Chondrocyte (in vitro differentiated cells): ENCODE data around the gene PPP2R5B. TPM values are rescaled to one million over a fixed set of nuclear protein-coding genes. Genes with fewer than 3 reads are reported as not detected.
A peak's percentile ranks its signal among the peaks of the same experiment; 100 is the strongest.

Source experiments
- DNase-seq: peaks from one replicate; pipeline ENCODE4 v3.0.0; 2021; ENCODE audit warnings: mixed read lengths, low spot score
- H3K27ac Mint-ChIP-seq: one replicate; pipeline ENCODE4 v1.8.0; 2021; ENCODE audit warnings: mild to moderate bottlenecking, moderate library complexity, mixed read lengths; ENCODE audit not compliant: unreplicated experiment
- H3K27me3 Mint-ChIP-seq: 2 replicates; pipeline ENCODE4 v1.8.0; 2021; ENCODE audit warnings: low read depth, mixed read lengths
- H3K36me3 Mint-ChIP-seq: 2 replicates; pipeline ENCODE4 v1.8.0; 2021; ENCODE audit warnings: low read depth, mixed read lengths
- H3K4me1 Mint-ChIP-seq: 2 replicates; pipeline ENCODE4 v1.8.0; 2021; ENCODE audit warnings: low read depth, mild to moderate bottlenecking, mixed read lengths
- H3K4me3 Mint-ChIP-seq: one replicate; pipeline ENCODE4 v1.8.0; 2021; ENCODE audit warnings: mild to moderate bottlenecking, moderate library complexity, mixed read lengths; ENCODE audit not compliant: unreplicated experiment
- H3K9me3 Mint-ChIP-seq: 2 replicates; pipeline ENCODE4 v1.8.0; 2021; ENCODE audit warnings: low read depth, mixed read lengths
- total RNA-seq: library from RNA; stranded (reverse); gene quantifications from 3 replicates; pipeline ENCODE4 v1.2.1, GENCODE V29; 2021
- TF ChIP-seq, protein P1 (sequence below): fragments of 200-600 bp; sonication (generic); IDR thresholded peaks from 2 replicates; pipeline ENCODE4 v1.5.0; 2021; ENCODE audit warnings: antibody characterized with exemption, mild to moderate bottlenecking, moderate library complexity

PPP2R5B gene
- total RNA-seq, 1 donor from 2014 or later, result 33.2 TPM

- TF ChIP-seq, protein P1, sequence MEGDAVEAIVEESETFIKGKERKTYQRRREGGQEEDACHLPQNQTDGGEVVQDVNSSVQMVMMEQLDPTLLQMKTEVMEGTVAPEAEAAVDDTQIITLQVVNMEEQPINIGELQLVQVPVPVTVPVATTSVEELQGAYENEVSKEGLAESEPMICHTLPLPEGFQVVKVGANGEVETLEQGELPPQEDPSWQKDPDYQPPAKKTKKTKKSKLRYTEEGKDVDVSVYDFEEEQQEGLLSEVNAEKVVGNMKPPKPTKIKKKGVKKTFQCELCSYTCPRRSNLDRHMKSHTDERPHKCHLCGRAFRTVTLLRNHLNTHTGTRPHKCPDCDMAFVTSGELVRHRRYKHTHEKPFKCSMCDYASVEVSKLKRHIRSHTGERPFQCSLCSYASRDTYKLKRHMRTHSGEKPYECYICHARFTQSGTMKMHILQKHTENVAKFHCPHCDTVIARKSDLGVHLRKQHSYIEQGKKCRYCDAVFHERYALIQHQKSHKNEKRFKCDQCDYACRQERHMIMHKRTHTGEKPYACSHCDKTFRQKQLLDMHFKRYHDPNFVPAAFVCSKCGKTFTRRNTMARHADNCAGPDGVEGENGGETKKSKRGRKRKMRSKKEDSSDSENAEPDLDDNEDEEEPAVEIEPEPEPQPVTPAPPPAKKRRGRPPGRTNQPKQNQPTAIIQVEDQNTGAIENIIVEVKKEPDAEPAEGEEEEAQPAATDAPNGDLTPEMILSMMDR, result no peak
- Mint-ChIP-seq H3K4me3 (no peak overlapping the region), H3K36me3 (peaks cover 7% of the 10 kb centered on the region), H3K27ac (no peak overlapping the region), H3K4me1 (no peaks in the 10 kb centered on the region), H3K27me3 (no peaks in the 10 kb centered on the region), H3K9me3 (no peaks in the 10 kb centered on the region)
- DNase-seq, result peak; percentile 91
Measured at GRCh38 chr11:64893194-64894069, 31.1 kb upstream of the PPP2R5B start.

DNA sequence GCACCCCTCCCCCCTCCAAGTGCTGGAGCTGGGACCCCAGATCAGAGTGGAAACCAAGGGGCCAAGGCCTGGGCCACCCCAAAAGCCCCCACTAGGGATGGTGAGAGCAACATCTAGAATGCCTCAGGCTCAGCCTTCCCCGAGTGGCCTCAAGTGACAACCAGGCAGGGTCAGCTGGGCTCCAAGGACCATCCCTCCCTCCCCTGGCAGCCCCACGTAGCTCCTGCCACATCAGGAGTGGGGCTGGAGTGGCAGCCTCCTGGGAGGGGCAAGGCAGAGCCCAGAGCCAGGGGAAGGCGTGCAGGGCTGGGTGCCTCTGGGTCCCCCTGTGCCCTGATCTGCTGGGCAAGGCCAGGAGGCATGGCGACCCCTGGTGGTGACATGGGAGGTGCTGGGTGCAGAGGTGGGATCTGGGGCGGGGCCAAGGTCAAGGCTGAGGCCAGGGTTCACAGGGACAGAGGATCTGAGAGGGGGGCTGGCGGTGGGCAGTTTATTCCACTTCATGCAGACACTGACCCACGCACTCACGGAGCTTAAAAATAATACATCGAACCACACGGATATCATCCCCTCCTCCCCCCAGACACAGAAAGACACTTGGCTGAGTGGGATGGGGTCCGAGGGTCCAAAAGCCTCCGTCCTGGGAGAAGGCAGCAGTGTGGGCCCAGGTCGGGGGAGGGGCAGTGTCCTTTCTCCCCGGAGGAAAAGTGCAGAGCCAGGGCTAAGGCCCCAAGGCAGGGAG lies 30.2 kb upstream of the PPP2R5B start:
- Mint-ChIP-seq H3K27ac (no peak overlapping the region), H3K27me3 (no peaks in the 10 kb centered on the region), H3K4me1 (no peaks in the 10 kb centered on the region), H3K36me3 (peaks cover 10% of the 10 kb centered on the region), H3K9me3 (no peaks in the 10 kb centered on the region), H3K4me3 (no peak overlapping the region)
- TF ChIP-seq, protein P1, result peak; percentile 88
- DNase-seq, result peak; percentile 93

DNA sequence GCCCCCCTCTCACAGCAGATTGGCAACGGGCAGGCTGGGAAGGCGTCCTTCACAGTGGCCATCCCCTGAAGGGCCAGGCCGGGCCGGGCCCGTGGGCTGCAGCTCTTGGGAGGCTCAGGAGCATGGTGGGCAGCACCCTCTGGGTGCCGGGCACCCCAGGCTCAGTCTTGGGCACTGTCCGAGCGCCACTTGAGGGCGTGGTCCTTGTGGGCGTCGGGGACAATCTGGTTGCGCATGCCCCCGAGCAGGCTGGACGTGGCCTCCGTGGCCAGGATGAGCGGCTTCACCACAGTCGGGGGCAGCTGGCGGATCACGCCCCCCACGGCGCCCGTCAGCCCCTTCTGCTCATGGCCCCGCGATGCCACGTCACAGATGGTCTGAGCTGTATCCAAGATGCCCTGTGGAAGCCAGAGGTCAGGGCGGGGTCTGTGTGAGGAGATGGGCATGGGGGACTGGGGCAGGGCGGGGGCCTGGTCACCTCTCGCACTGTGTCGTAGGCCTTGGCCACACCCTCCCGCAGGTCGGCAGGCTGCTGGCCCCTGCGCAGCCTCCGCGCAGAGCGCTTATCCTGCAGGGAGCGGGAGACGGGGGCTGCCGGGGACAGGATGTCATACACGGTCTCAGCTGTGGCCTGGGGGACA lies 29.6 kb upstream of the PPP2R5B start:
- TF ChIP-seq, protein P1, result no peak
- H3K36me3 Mint-ChIP-seq, result peaks cover 13% of the 10 kb centered on the region
- H3K27ac Mint-ChIP-seq, result no peak overlapping the region
- H3K27me3 Mint-ChIP-seq, result no peaks in the 10 kb centered on the region
- DNase-seq, result peak; percentile 88
- no peak overlapping the region for H3K4me3 Mint-ChIP-seq
- no peaks in the 10 kb centered on the region for H3K9me3 Mint-ChIP-seq
- no peaks in the 10 kb centered on the region for H3K4me1 Mint-ChIP-seq

GRCh38 chr11:64896448-64897022 lies 28.0 kb upstream of the PPP2R5B start:
- no peaks in the 10 kb centered on the region for H3K4me1 Mint-ChIP-seq
- H3K27ac Mint-ChIP-seq, result no peak overlapping the region
- DNase-seq, result peak; percentile 78
- H3K4me3 Mint-ChIP-seq, result no peak overlapping the region
- no peaks in the 10 kb centered on the region for H3K9me3 Mint-ChIP-seq
- TF ChIP-seq, protein P1, result no peak
- H3K27me3 Mint-ChIP-seq, result no peaks in the 10 kb centered on the region
- H3K36me3 Mint-ChIP-seq, result peaks cover 19% of the 10 kb centered on the region
